H1 (cell line): ENCODE results near the gene STX17. TPM values are rescaled to one million over a fixed set of nuclear protein-coding genes. Genes with fewer than 3 reads are reported as not detected.

Experiments
- CTCF ChIA-PET: fragments of 300-600 bp; sonication (Branson Sonifier 250); formaldehyde crosslinking; loops from one replicate; lab custom pipeline; 2021; ENCODE audit not compliant: partially characterized antibody; lab: Charles Lee
- POLR2A ChIA-PET: fragments of 300-600 bp; sonication (Branson Sonifier 250); formaldehyde crosslinking; loops from one replicate; lab custom pipeline; 2021; ENCODE audit warnings: inconsistent platforms; ENCODE audit not compliant: partially characterized antibody; lab: Charles Lee
- DNase-seq, 2 experiments: peaks; one replicate each; pipeline versions ENCODE4 v3.0.0 to v3.0.0-alpha.2; 2010 to 2022; ENCODE audit warnings: low spot score in 2 of 2, low read depth in 1 of 2, mixed read lengths in 1 of 2
- FAIRE-seq: peaks from 2 replicates; lab custom pipeline; 2011; peaks lifted over from hg19 to GRCh38; lab: Jason Lieb, UNC
- H2AFZ ChIP-seq: 2 replicates; pipeline ENCODE4 v1.8.1; 2012; ENCODE audit warnings: low read length, inconsistent platforms
- H2AK5ac ChIP-seq: 2 replicates; pipeline ENCODE4 v1.6.1; 2013; ENCODE audit warnings: low read depth, low read length
- H2BK120ac ChIP-seq: replicated peaks from 2 replicates; pipeline ENCODE3; 2013; ENCODE audit warnings: low read depth, low read length, inconsistent platforms
- H2BK12ac ChIP-seq: 2 replicates; pipeline ENCODE4 v1.6.1; 2013; ENCODE audit warnings: low read depth, low read length
- H2BK15ac ChIP-seq: 2 replicates; pipeline ENCODE4 v1.6.1; 2013; ENCODE audit warnings: low read length
- H2BK20ac ChIP-seq: 2 replicates; pipeline ENCODE4 v1.6.1; 2013; ENCODE audit warnings: low read length
- H2BK5ac ChIP-seq: 2 replicates; pipeline ENCODE4 v1.6.1; 2013; ENCODE audit warnings: low read depth, low read length
- H3K14ac ChIP-seq: 2 replicates; pipeline ENCODE4 v1.6.1; 2013; ENCODE audit warnings: inconsistent platforms; ENCODE audit not compliant: insufficient read length
- H3K18ac ChIP-seq: 2 replicates; pipeline ENCODE4 v1.6.1; 2013; ENCODE audit warnings: low read length; ENCODE audit errors: extremely low read depth
- H3K23ac ChIP-seq: 2 replicates; pipeline ENCODE4 v1.6.1; 2013; ENCODE audit warnings: inconsistent platforms; ENCODE audit not compliant: insufficient read length
- H3K23me2 ChIP-seq: 2 replicates; pipeline ENCODE4 v1.6.1; 2013; ENCODE audit warnings: low read depth, low read length
- H3K27ac ChIP-seq: 2 replicates; pipeline ENCODE4 v1.6.1; 2011; ENCODE audit warnings: low read depth, low read length, inconsistent platforms
- H3K27me3 ChIP-seq, 4 experiments: replicated peaks in 1 of 4; 1 replicate in 1 of 4; 2 replicates in 3 of 4; pipeline versions ENCODE4 v1.6.1 to v1.8.1; 2011 to 2013; ENCODE audit warnings: low read length in 3 of 4, mild to moderate bottlenecking in 3 of 4, inconsistent platforms in 2 of 4, mixed read lengths in 2 of 4, moderate library complexity in 1 of 4; ENCODE audit not compliant: control insufficient read depth in 3 of 4, insufficient read depth in 3 of 4; ENCODE audit errors: extremely low read depth in 1 of 4
- H3K36me3 ChIP-seq, 4 experiments: 2 replicates each; pipeline versions ENCODE4 v1.6.1 to v1.8.1; 2011 to 2013; ENCODE audit warnings: mild to moderate bottlenecking in 4 of 4, low read length in 3 of 4, moderate library complexity in 2 of 4, control low read depth in 1 of 4, inconsistent platforms in 1 of 4; ENCODE audit not compliant: insufficient read depth in 4 of 4, control insufficient read depth in 2 of 4
- H3K4ac ChIP-seq: replicated peaks from 2 replicates; pipeline ENCODE3; 2013; ENCODE audit warnings: low read length, low read depth, mixed read lengths, inconsistent platforms; ENCODE audit not compliant: insufficient read length
- H3K4me1 ChIP-seq, 4 experiments: replicated peaks in 1 of 4; 1 replicate in 1 of 4; 2 replicates in 3 of 4; pipeline versions ENCODE4 v1.6.1 to v1.8.1; 2011 to 2013; ENCODE audit warnings: low read length in 3 of 4, inconsistent platforms in 2 of 4, mixed read lengths in 1 of 4; ENCODE audit not compliant: insufficient read depth in 4 of 4, control insufficient read depth in 3 of 4
- H3K4me2 ChIP-seq, 2 experiments: 2 replicates each; pipeline versions ENCODE4 v1.6.1 to v1.8.1; 2011 to 2013; ENCODE audit warnings: low read depth in 2 of 2, low read length in 2 of 2, control low read depth in 1 of 2, inconsistent platforms in 1 of 2, mild to moderate bottlenecking in 1 of 2; ENCODE audit not compliant: insufficient read depth in 1 of 2
- H3K4me3 ChIP-seq, 4 experiments: fragments of 200-600, 300-600 bp in 1 of 4; sonication (generic), shearing (Covaris generic), sonication (Bioruptor Twin) in 1 of 4; 2 replicates each; pipeline versions ENCODE4 v1.5.1 to v1.8.1; 2011 to 2016; ENCODE audit warnings: low read length in 4 of 4, low read depth in 3 of 4, control low read depth in 2 of 4, inconsistent platforms in 2 of 4, mild to moderate bottlenecking in 2 of 4, mixed read lengths in 1 of 4, moderate library complexity in 1 of 4; ENCODE audit not compliant: insufficient read depth in 2 of 4; ENCODE audit errors: extremely low read depth in 1 of 4
- H3K56ac ChIP-seq: replicated peaks from 2 replicates; pipeline ENCODE3; 2013; ENCODE audit warnings: low read depth, mild to moderate bottlenecking, mixed read lengths, low read length, inconsistent platforms; ENCODE audit not compliant: insufficient read length
- H3K79me1 ChIP-seq: 2 replicates; pipeline ENCODE4 v1.6.1; 2013; ENCODE audit warnings: low read depth, low read length, control low read depth
- H3K79me2 ChIP-seq, 2 experiments: 2 replicates each; pipeline versions ENCODE4 v1.6.1 to v1.8.1; 2012 to 2013; ENCODE audit warnings: low read length in 2 of 2, mild to moderate bottlenecking in 2 of 2, inconsistent platforms in 1 of 2; ENCODE audit not compliant: insufficient read depth in 2 of 2, control insufficient read depth in 1 of 2
- H3K9ac ChIP-seq, 4 experiments: replicated peaks in 1 of 4; 1 replicate in 1 of 4; 2 replicates in 3 of 4; pipeline versions ENCODE4 v1.6.1 to v1.8.1; 2011 to 2013; ENCODE audit warnings: low read depth in 3 of 4, low read length in 3 of 4, control low read depth in 2 of 4, mild to moderate bottlenecking in 2 of 4, moderate library complexity in 2 of 4, inconsistent platforms in 1 of 4; ENCODE audit errors: extremely low read depth in 1 of 4
- H3K9me3 ChIP-seq, 2 experiments: 2 replicates each; pipeline versions ENCODE4 v1.6.1 to v1.8.1; 2012 to 2013; ENCODE audit warnings: mild to moderate bottlenecking in 2 of 2, moderate library complexity in 2 of 2, control low read depth in 1 of 2, inconsistent platforms in 1 of 2, low read depth in 1 of 2, low read length in 1 of 2, mixed read lengths in 1 of 2; ENCODE audit not compliant: insufficient read depth in 2 of 2
- H4K20me1 ChIP-seq, 2 experiments: replicated peaks in 1 of 2; 2 replicates each; pipeline versions ENCODE3 to v1.8.1; 2011 to 2013; ENCODE audit warnings: inconsistent platforms in 2 of 2, low read length in 2 of 2, mild to moderate bottlenecking in 1 of 2; ENCODE audit not compliant: insufficient read depth in 2 of 2, control insufficient read depth in 1 of 2
- H4K5ac ChIP-seq: 2 replicates; pipeline ENCODE4 v1.6.1; 2013; ENCODE audit warnings: low read length, low read depth, mixed read lengths, inconsistent platforms; ENCODE audit not compliant: insufficient read length
- H4K8ac ChIP-seq: 2 replicates; pipeline ENCODE4 v1.8.0; 2013; ENCODE audit warnings: mild to moderate bottlenecking, moderate library complexity, low read length, inconsistent platforms; ENCODE audit not compliant: insufficient read depth; ENCODE audit errors: extremely low read depth
- H4K91ac ChIP-seq: replicated peaks from 2 replicates; pipeline ENCODE3; 2013; ENCODE audit warnings: low read length, mixed read lengths, inconsistent platforms; ENCODE audit not compliant: insufficient read length
- BACH1 ChIP-seq: IDR thresholded peaks from 2 replicates; pipeline ENCODE4 v1.6.1; 2012; ENCODE audit warnings: low read length, improper control_type of control experiment
- MAX ChIP-seq: IDR thresholded peaks from 2 replicates; pipeline ENCODE4 v1.6.1; 2012; ENCODE audit warnings: inconsistent platforms
- TAF1 ChIP-seq: IDR thresholded peaks from 2 replicates; pipeline ENCODE4 v1.6.1; 2011; ENCODE audit warnings: mild to moderate bottlenecking, low read depth, low read length
- WGBS, 2 experiments: shearing (Covaris generic) in 1 of 2; methylation state at CpG; one replicate each; pipeline versions ENCODE4 v1.1.6 to v1.1.7; 2013 to 2015; ENCODE audit warnings: low lambda C conversion rate in 2 of 2, mixed read lengths in 2 of 2, inconsistent platforms in 1 of 2, low coverage in 1 of 2, missing lambda C conversion rate in 1 of 2; ENCODE audit not compliant: insufficient replicate concordance in 2 of 2, insufficient coverage in 1 of 2, insufficient read length in 1 of 2; ENCODE audit errors: extremely low coverage in 1 of 2, missing lambda C conversion rate in 1 of 2; 5-methylcytosine and 5-hydroxymethylcytosine counted together
- polyA plus RNA-seq, 7 experiments: library from polyadenylated mRNA; depleted of rRNA in 3 of 7; stranded (reverse) in 5 of 7; unstranded in 2 of 7; fragments of >200 nt in 5 of 7; fragments of 200-250 nt in 2 of 7; gene quantifications; 1 replicate in 5 of 7; 2 replicates in 1 of 7; 4 replicates in 1 of 7; pipeline versions ENCODE4 v1.2.1 to v1.2.3, GENCODE V29; 2011 to 2013; ENCODE audit warnings: missing spikeins in 2 of 7, mixed read lengths in 2 of 7
- total RNA-seq: library from RNA; stranded (reverse); fragmentation: NEBNext Ultra II Directional; extraction: Animal tissue kit (Norgen Biotek cat#: 25700); gene quantifications from 2 replicates; pipeline ENCODE4 v1.2.1, GENCODE V29; 2021

The STX17 gene
- total and polyA plus RNA-seq, 2 of the 8 experiments (the other 6 are each of a cell fraction or from before 2014, with no cell fraction given): 4.5 to 16.3 TPM

- Histone ChIP-seq H3K23me2 (no peaks in the 10 kb centered on the region), H3K4me1 (no peaks in the 10 kb centered on the region), H3K9ac (no peak overlapping the region), H3K4me2 (no peak overlapping the region), H4K20me1 (no peaks in the 10 kb centered on the region), H4K8ac (no peak overlapping the region), H4K5ac (no peak overlapping the region), H3K27me3 (no peaks in the 10 kb centered on the region), H2BK5ac (no peak overlapping the region), H3K18ac (no peak overlapping the region), H2BK120ac (no peak overlapping the region), H3K79me2 (no peaks in the 10 kb centered on the region), H3K9me3 (peaks cover 0 to 2% of the 10 kb centered on the region in 2 experiments; a peak in 1 of 4 replicates), H2BK15ac (no peak overlapping the region), H3K56ac (no peak overlapping the region), H3K4ac (no peak overlapping the region), H2BK12ac (no peak overlapping the region), H3K36me3 (peaks cover 0 to 3% (median 0%) of the 10 kb centered on the region in 4 experiments; a peak in 2 of 8 replicates), H2AFZ (no peak overlapping the region), H3K14ac (no peak overlapping the region), H2BK20ac (no peak overlapping the region), H3K79me1 (no peaks in the 10 kb centered on the region), H4K91ac (no peak overlapping the region), H3K27ac (no peak overlapping the region), H2AK5ac (no peak overlapping the region), H3K23ac (no peak overlapping the region), H3K4me3 (no peak overlapping the region)
- POLR2A ChIA-PET: no interaction called here
- WGBS, 2 experiments: 88% methylated on average over 6 of the region's 6 CpGs; no CpG with 5 or more reads in 1 of the 2 experiments
- CTCF ChIA-PET: interaction anchor here (0.6 to 1.2 kb wide), 4 partner anchors 11 to 42 kb away, joined by 3 to 6 read pairs (median 4); no protein-coding TSS in a partner anchor
- FAIRE-seq: no peak
- DNase-seq: no peak
- TF ChIP-seq BACH1 (no peak), TAF1 (no peak), MAX (no peak)
These were observed 24.8 kb downstream of the STX17 start for GRCh38 chr9:99931155-99931840.
